A549 (cell line): ENCODE data around the gene LSG1. TPM values are rescaled to one million over a fixed set of nuclear protein-coding genes. Genes with fewer than 3 reads are reported as not detected.

Source experiments
- BHLHE40 ChIP-seq: IDR thresholded peaks from 2 replicates; pipeline ENCODE4 v1.6.1; 2012; ENCODE audit warnings: low read depth, low read length, inconsistent platforms
- EHMT2 ChIP-seq: fragments of 200-600 bp; sonication (generic); IDR thresholded peaks from 2 replicates; pipeline ENCODE4 v1.6.1; 2016; ENCODE audit warnings: antibody characterized with exemption, low read depth, mild to moderate bottlenecking, moderate library complexity
- GATA3 ChIP-seq: IDR thresholded peaks from 2 replicates; pipeline ENCODE4 v1.6.1; 2012; ENCODE audit warnings: borderline replicate concordance
- PHF8 ChIP-seq: fragments of 200-600 bp; sonication (generic); IDR thresholded peaks from 2 replicates; pipeline ENCODE4 v1.6.1; 2016; ENCODE audit warnings: low read depth, mild to moderate bottlenecking, antibody characterized with exemption, moderate library complexity, borderline replicate concordance
- RARB ChIP-seq: fragments of 250-450 bp; sonication (Bioruptor Pico); IDR thresholded peaks from 2 replicates; pipeline ENCODE4 v1.8.0; 2021; ENCODE audit warnings: mild to moderate bottlenecking, moderate library complexity
- SMC3 ChIP-seq: fragments of >200 bp; sonication (Bioruptor Twin); formaldehyde crosslinking; IDR thresholded peaks from 3 replicates; pipeline ENCODE4 v1.6.1; 2018; ENCODE audit warnings: inconsistent platforms
- ZC3H11A ChIP-seq: fragments of 450-650 bp; IDR thresholded peaks from 2 replicates; pipeline ENCODE4 v1.6.1; 2014; ENCODE audit warnings: antibody characterized with exemption, mild to moderate bottlenecking
- ZFP36 ChIP-seq: fragments of 450-650 bp; IDR thresholded peaks from 2 replicates; pipeline ENCODE4 v1.6.1; 2014; ENCODE audit warnings: borderline replicate concordance; ENCODE audit not compliant: partially characterized antibody
- ZNF302 ChIP-seq: fragments of 250-450 bp; sonication (Bioruptor Pico); IDR thresholded peaks from 2 replicates; pipeline ENCODE4 v1.9.0; 2021; ENCODE audit warnings: inconsistent platforms, mild to moderate bottlenecking, moderate library complexity
- polyA plus RNA-seq, 4 experiments: library from polyadenylated mRNA; depleted of rRNA in 3 of 4; stranded (reverse); fragments of >200 nt; fragmentation: RNase III in 1 of 4; extraction: RNeasy Plus Mini Kit Qiagen cat#74134 plus additional on column Dnase treatment in 1 of 4; gene quantifications; 2 replicates in 3 of 4; 3 replicates in 1 of 4; pipeline ENCODE4 v1.2.3, GENCODE V29; 2011 to 2017
- TF ChIP-seq, protein P1 (sequence below): fragments of 250-450 bp; sonication (Bioruptor Pico); IDR thresholded peaks from 2 replicates; pipeline ENCODE4 v1.5.0; 2021; ENCODE audit warnings: mild to moderate bottlenecking, moderate library complexity, borderline replicate concordance
- TF ChIP-seq, protein P2 (sequence below): fragments of >200 bp; sonication (Bioruptor Twin); formaldehyde crosslinking; IDR thresholded peaks from 3 replicates; pipeline ENCODE4 v1.6.1; 2016
- TF ChIP-seq, protein P3 (sequence below): fragments of 150-350 bp; IDR thresholded peaks from 2 replicates; pipeline ENCODE4 v1.6.1; 2014; ENCODE audit warnings: low read depth, mild to moderate bottlenecking, low read length
- TF ChIP-seq, protein P4 (sequence below): fragments of >200 bp; sonication (Bioruptor Twin); formaldehyde crosslinking; IDR thresholded peaks from 3 replicates; pipeline ENCODE4 v1.5.1; 2016
- TF ChIP-seq, protein P5 (sequence below): fragments of 250-450 bp; sonication (Bioruptor Pico); IDR thresholded peaks from 2 replicates; pipeline ENCODE4 v1.5.0; 2020; ENCODE audit warnings: low read depth, mild to moderate bottlenecking, moderate library complexity
- TF ChIP-seq, protein P6 (sequence below): fragments of 450-650 bp; IDR thresholded peaks from 2 replicates; pipeline ENCODE4 v1.6.1; 2014; ENCODE audit warnings: antibody characterized with exemption
- TF ChIP-seq, protein P7 (sequence below): fragments of 200-600 bp; sonication (generic); IDR thresholded peaks from 2 replicates; pipeline ENCODE4 v1.6.1; 2016; ENCODE audit warnings: antibody characterized with exemption, mild to moderate bottlenecking, moderate library complexity

LSG1 gene
- polyA plus RNA-seq, 2 of the 4 experiments (the other 2 are of a cell fraction) = 37.4 to 70.3 TPM

DNA sequence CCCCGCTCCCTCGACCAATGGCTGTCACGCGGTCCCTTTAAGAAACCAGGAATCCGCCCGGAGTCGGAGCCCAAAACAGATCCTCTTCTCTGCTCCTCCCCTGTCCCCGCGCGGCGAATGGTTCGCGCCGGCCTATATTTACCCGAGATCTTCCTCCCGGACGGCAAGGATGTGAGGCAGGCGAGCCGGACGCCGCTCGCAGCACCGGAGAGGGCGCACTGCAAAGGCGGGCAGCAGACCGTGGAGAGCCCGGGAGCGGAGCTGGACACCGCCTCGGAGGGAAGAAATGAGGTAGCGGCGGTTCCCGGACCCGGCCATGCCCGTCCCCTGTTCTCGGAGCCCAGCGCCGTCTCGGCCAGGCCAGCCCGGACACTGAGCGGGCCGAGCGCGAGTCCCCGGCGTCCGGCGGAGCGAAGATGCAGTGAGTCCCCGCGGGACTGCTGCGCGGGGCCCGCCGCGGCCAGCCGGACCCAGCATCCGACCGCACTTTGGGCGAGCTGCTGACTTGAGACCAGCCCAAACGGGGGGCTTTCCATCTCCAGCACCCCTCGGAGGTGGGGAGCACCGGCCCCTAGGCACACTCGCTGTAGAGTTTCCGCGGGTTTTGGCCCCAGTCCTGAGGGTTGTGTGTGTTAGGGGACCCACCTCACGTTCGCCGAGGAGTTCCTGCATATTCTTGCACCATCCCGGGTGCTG lies 13.9 kb upstream of the LSG1 start, which contains the start of gene FAM43A (continued):
- TF ChIP-seq, protein P1, sequence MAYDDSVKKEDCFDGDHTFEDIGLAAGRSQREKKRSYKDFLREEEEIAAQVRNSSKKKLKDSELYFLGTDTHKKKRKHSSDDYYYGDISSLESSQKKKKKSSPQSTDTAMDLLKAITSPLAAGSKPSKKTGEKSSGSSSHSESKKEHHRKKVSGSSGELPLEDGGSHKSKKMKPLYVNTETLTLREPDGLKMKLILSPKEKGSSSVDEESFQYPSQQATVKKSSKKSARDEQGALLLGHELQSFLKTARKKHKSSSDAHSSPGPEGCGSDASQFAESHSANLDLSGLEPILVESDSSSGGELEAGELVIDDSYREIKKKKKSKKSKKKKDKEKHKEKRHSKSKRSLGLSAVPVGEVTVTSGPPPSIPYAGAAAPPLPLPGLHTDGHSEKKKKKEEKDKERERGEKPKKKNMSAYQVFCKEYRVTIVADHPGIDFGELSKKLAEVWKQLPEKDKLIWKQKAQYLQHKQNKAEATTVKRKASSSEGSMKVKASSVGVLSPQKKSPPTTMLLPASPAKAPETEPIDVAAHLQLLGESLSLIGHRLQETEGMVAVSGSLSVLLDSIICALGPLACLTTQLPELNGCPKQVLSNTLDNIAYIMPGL (CRISPR knock-in tag) = no peak
- TF ChIP-seq, protein P2, sequence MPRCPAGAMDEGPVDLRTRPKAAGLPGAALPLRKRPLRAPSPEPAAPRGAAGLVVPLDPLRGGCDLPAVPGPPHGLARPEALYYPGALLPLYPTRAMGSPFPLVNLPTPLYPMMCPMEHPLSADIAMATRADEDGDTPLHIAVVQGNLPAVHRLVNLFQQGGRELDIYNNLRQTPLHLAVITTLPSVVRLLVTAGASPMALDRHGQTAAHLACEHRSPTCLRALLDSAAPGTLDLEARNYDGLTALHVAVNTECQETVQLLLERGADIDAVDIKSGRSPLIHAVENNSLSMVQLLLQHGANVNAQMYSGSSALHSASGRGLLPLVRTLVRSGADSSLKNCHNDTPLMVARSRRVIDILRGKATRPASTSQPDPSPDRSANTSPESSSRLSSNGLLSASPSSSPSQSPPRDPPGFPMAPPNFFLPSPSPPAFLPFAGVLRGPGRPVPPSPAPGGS = peak; percentile 86; the same call in 2 of the 3 replicates
- TF ChIP-seq ZC3H11A = no peak
- TF ChIP-seq, protein P3, sequence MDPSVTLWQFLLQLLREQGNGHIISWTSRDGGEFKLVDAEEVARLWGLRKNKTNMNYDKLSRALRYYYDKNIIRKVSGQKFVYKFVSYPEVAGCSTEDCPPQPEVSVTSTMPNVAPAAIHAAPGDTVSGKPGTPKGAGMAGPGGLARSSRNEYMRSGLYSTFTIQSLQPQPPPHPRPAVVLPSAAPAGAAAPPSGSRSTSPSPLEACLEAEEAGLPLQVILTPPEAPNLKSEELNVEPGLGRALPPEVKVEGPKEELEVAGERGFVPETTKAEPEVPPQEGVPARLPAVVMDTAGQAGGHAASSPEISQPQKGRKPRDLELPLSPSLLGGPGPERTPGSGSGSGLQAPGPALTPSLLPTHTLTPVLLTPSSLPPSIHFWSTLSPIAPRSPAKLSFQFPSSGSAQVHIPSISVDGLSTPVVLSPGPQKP = no peak
- TF ChIP-seq RARB (CRISPR knock-in tag) = no peak
- TF ChIP-seq ZNF302 = no peak
- TF ChIP-seq, protein P4, sequence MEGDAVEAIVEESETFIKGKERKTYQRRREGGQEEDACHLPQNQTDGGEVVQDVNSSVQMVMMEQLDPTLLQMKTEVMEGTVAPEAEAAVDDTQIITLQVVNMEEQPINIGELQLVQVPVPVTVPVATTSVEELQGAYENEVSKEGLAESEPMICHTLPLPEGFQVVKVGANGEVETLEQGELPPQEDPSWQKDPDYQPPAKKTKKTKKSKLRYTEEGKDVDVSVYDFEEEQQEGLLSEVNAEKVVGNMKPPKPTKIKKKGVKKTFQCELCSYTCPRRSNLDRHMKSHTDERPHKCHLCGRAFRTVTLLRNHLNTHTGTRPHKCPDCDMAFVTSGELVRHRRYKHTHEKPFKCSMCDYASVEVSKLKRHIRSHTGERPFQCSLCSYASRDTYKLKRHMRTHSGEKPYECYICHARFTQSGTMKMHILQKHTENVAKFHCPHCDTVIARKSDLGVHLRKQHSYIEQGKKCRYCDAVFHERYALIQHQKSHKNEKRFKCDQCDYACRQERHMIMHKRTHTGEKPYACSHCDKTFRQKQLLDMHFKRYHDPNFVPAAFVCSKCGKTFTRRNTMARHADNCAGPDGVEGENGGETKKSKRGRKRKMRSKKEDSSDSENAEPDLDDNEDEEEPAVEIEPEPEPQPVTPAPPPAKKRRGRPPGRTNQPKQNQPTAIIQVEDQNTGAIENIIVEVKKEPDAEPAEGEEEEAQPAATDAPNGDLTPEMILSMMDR = no peak
- TF ChIP-seq SMC3 = peak; percentile 24; the same call in 1 of the 3 replicates
- TF ChIP-seq ZFP36 = no peak
- TF ChIP-seq, protein P5, sequence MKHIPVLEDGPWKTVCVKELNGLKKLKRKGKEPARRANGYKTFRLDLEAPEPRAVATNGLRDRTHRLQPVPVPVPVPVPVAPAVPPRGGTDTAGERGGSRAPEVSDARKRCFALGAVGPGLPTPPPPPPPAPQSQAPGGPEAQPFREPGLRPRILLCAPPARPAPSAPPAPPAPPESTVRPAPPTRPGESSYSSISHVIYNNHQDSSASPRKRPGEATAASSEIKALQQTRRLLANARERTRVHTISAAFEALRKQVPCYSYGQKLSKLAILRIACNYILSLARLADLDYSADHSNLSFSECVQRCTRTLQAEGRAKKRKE (CRISPR knock-in tag) = no peak
- TF ChIP-seq, protein P6, sequence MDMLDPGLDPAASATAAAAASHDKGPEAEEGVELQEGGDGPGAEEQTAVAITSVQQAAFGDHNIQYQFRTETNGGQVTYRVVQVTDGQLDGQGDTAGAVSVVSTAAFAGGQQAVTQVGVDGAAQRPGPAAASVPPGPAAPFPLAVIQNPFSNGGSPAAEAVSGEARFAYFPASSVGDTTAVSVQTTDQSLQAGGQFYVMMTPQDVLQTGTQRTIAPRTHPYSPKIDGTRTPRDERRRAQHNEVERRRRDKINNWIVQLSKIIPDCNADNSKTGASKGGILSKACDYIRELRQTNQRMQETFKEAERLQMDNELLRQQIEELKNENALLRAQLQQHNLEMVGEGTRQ = no peak
- 0 out of 2 replicates have a peak, but pooled peaks have one; percentile 22 for TF ChIP-seq PHF8
- TF ChIP-seq, protein P7, sequence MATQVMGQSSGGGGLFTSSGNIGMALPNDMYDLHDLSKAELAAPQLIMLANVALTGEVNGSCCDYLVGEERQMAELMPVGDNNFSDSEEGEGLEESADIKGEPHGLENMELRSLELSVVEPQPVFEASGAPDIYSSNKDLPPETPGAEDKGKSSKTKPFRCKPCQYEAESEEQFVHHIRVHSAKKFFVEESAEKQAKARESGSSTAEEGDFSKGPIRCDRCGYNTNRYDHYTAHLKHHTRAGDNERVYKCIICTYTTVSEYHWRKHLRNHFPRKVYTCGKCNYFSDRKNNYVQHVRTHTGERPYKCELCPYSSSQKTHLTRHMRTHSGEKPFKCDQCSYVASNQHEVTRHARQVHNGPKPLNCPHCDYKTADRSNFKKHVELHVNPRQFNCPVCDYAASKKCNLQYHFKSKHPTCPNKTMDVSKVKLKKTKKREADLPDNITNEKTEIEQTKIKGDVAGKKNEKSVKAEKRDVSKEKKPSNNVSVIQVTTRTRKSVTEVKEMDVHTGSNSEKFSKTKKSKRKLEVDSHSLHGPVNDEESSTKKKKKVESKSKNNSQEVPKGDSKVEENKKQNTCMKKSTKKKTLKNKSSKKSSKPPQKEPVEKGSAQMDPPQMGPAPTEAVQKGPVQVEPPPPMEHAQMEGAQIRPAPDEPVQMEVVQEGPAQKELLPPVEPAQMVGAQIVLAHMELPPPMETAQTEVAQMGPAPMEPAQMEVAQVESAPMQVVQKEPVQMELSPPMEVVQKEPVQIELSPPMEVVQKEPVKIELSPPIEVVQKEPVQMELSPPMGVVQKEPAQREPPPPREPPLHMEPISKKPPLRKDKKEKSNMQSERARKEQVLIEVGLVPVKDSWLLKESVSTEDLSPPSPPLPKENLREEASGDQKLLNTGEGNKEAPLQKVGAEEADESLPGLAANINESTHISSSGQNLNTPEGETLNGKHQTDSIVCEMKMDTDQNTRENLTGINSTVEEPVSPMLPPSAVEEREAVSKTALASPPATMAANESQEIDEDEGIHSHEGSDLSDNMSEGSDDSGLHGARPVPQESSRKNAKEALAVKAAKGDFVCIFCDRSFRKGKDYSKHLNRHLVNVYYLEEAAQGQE = no peak
- TF ChIP-seq EHMT2 = no peak
- TF ChIP-seq GATA3 = no peak; the same call in 1 of the 2 replicates
- TF ChIP-seq BHLHE40 = no peak
